SK-N-MC (cell line): ENCODE data around the gene UIMC1.
"Not testable (repeated sequence)": the region's sequence is repeated elsewhere in the genome, so short reads cannot be mapped to it uniquely, and the experiment has no call there.

Experiments
- DNase-seq: peaks from one replicate; pipeline ENCODE4 v3.0.0-alpha.2; 2011; ENCODE audit warnings: low read depth, low spot score
- H3K27ac ChIP-seq: fragments of 200-600 bp; sonication (generic); 2 replicates; pipeline ENCODE4 v1.5.1; 2016; ENCODE audit warnings: mixed run types
- H3K36me3 ChIP-seq: fragments of 200-600 bp; sonication (generic); 2 replicates; pipeline ENCODE4 v1.6.1; 2017; ENCODE audit warnings: antibody characterized with exemption, low read length, mixed read lengths; ENCODE audit not compliant: insufficient read depth
- H3K4me3 ChIP-seq: fragments of 200-600 bp; sonication (generic); 2 replicates; pipeline ENCODE4 v1.5.1; 2016
- H3K9ac ChIP-seq: fragments of 200-600 bp; sonication (generic); 2 replicates; pipeline ENCODE4 v1.8.0; 2017; ENCODE audit warnings: mixed run types, mixed read lengths; ENCODE audit not compliant: insufficient read length
- H3K9me3 ChIP-seq: fragments of 200-600 bp; sonication (generic); 2 replicates; pipeline ENCODE4 v1.6.1; 2017; ENCODE audit warnings: low read depth, mild to moderate bottlenecking, antibody characterized with exemption, low read length, moderate library complexity, mixed read lengths
- EZH2 ChIP-seq: fragments of 200-600 bp; sonication (generic); IDR thresholded peaks from one replicate; pipeline ENCODE4 v1.6.1; 2017; ENCODE audit warnings: antibody characterized with exemption
- FOXP2 ChIP-seq: optimal IDR thresholded peaks from 2 replicates; pipeline ENCODE3; 2011; ENCODE audit warnings: mild to moderate bottlenecking, moderate library complexity; ENCODE audit not compliant: insufficient read depth; ENCODE audit errors: extremely low read length, control extremely low read depth
- POLR2AphosphoS5 ChIP-seq: IDR thresholded peaks from 2 replicates; pipeline ENCODE4 v1.6.1; 2012; ENCODE audit warnings: mild to moderate bottlenecking, low read depth, low read length, borderline replicate concordance

UIMC1 gene

GRCh38 chr5:176878463-176878862 is 128.1 kb downstream of the UIMC1 start:
- no peak overlapping the region for H3K4me3 ChIP-seq
- H3K27ac ChIP-seq = no peak overlapping the region
- no peaks in the 10 kb centered on the region for H3K9me3 ChIP-seq
- TF ChIP-seq FOXP2 (no peak), EZH2 (no peak), POLR2AphosphoS5 (no peak)
- H3K36me3 ChIP-seq = no peaks in the 10 kb centered on the region
- no peak for DNase-seq
- H3K9ac ChIP-seq = no peak overlapping the region

GRCh38 chr5:176877793-176878331 is 128.7 kb downstream of the UIMC1 start:
- H3K36me3 ChIP-seq = no peaks in the 10 kb centered on the region
- no peaks in the 10 kb centered on the region for H3K9me3 ChIP-seq
- H3K27ac ChIP-seq = no peak overlapping the region
- H3K4me3 ChIP-seq = no peak overlapping the region
- H3K9ac ChIP-seq = no peak overlapping the region
- no peak for DNase-seq
- TF ChIP-seq EZH2 = no peak
- no peak for TF ChIP-seq FOXP2
- no peak for TF ChIP-seq POLR2AphosphoS5

- H3K4me3 ChIP-seq = no peak overlapping the region
- H3K36me3 ChIP-seq = no peaks in the 10 kb centered on the region
- H3K9ac ChIP-seq = no peak overlapping the region
- no peak for DNase-seq
- H3K27ac ChIP-seq = no peak overlapping the region
- TF ChIP-seq FOXP2 = no peak
- TF ChIP-seq EZH2 = no peak
- no peak for TF ChIP-seq POLR2AphosphoS5
- H3K9me3 ChIP-seq = no peaks in the 10 kb centered on the region
These were observed 129.8 kb downstream of the UIMC1 start for GRCh38 chr5:176876506-176877431.

GRCh38 chr5:176875783-176876505 is 130.6 kb downstream of the UIMC1 start:
- TF ChIP-seq FOXP2 = no peak
- TF ChIP-seq EZH2 = no peak
- peak; percentile 20; the same call in 1 of the 2 replicates for TF ChIP-seq POLR2AphosphoS5
- Histone ChIP-seq H3K4me3 (no peak overlapping the region), H3K9ac (no peak overlapping the region)

GRCh38 chr5:176875014-176875550 is 131.5 kb downstream of the UIMC1 start:
- TF ChIP-seq POLR2AphosphoS5 (no peak), EZH2 (no peak), FOXP2 (no peak)
- Histone ChIP-seq H3K36me3 (no peaks in the 10 kb centered on the region), H3K4me3 (no peak overlapping the region), H3K9me3 (no peaks in the 10 kb centered on the region), H3K9ac (no peak overlapping the region), H3K27ac (no peak overlapping the region)
- no peak for DNase-seq

More at GRCh38 chr5:176875783-176876505, 130.6 kb downstream of the UIMC1 start:
- H3K9me3 ChIP-seq = no peaks in the 10 kb centered on the region
- no peaks in the 10 kb centered on the region for H3K36me3 ChIP-seq
- DNase-seq = no peak
- no peak overlapping the region for H3K27ac ChIP-seq

GRCh38 chr5:176874198-176874780 is 132.3 kb downstream of the UIMC1 start:
- no peak overlapping the region for H3K27ac ChIP-seq
- H3K9me3 ChIP-seq = no peaks in the 10 kb centered on the region
- no peak overlapping the region for H3K9ac ChIP-seq
- no peak overlapping the region for H3K4me3 ChIP-seq
- DNase-seq = no peak
- no peaks in the 10 kb centered on the region for H3K36me3 ChIP-seq
- TF ChIP-seq POLR2AphosphoS5 (no peak), FOXP2 (no peak), EZH2 (no peak)

GRCh38 chr5:176873541-176874172 is 132.9 kb downstream of the UIMC1 start:
- Histone ChIP-seq H3K9me3 (no peaks in the 10 kb centered on the region), H3K27ac (no peak overlapping the region), H3K4me3 (no peak overlapping the region), H3K9ac (no peak overlapping the region), H3K36me3 (no peaks in the 10 kb centered on the region)
- DNase-seq = no peak
- TF ChIP-seq POLR2AphosphoS5 = no peak
- no peak for TF ChIP-seq EZH2
- TF ChIP-seq FOXP2 = no peak

GRCh38 chr5:176873011-176873410 is 133.6 kb downstream of the UIMC1 start:
- not testable (repeated sequence) for H3K4me3 ChIP-seq, H3K27ac ChIP-seq, H3K9ac ChIP-seq, H3K36me3 ChIP-seq, DNase-seq, H3K9me3 ChIP-seq

GRCh38 chr5:176872586-176872985 is 134.0 kb downstream of the UIMC1 start:
- not testable (repeated sequence) for H3K36me3 ChIP-seq, H3K9me3 ChIP-seq, H3K9ac ChIP-seq, DNase-seq, H3K4me3 ChIP-seq, H3K27ac ChIP-seq

GRCh38 chr5:176870644-176871043 is 135.9 kb downstream of the UIMC1 start:
- H3K9me3 ChIP-seq, H3K9ac ChIP-seq, H3K4me3 ChIP-seq, DNase-seq, H3K36me3 ChIP-seq, H3K27ac ChIP-seq: not testable (repeated sequence)
